ENCODE measurements around the gene GGTLC3. TPM values are rescaled to one million over a fixed set of nuclear protein-coding genes. Genes with fewer than 3 reads are reported as not detected.

GGTLC3 gene
- total RNA-seq, result not detected in 2 replicates

GRCh38 chr22:18518061-18518460, at the start of gene GGTLC3:
TSS of gene GGTLC3 (minus strand) at chr22:18518161. CDS start at chr22:18517897, 264 bp downstream.

GRCh38 chr22:18527752-18528596, 10.0 kb upstream of the GGTLC3 start, which contains the start of gene TMEM191B:
TSS of gene TMEM191B (plus strand) at chr22:18527802. CDS start at chr22:18527981, 179 bp downstream.

Other genes with a start within 250 kb of the GGTLC3 start
- 2.3 TPM in 1 of 2 replicates, not detected in the other for gene TMEM191B, start 9.6 kb upstream of the GGTLC3 start, total RNA-seq
- 0.66 and 0.86 TPM in 2 replicates for gene RIMBP3, start 93.8 kb upstream of the GGTLC3 start, total RNA-seq

All from placental pericyte (primary cell).